Right lobe of liver (tissue), 6 donors: ENCODE results near the gene PLIN3. TPM values are rescaled to one million over a fixed set of nuclear protein-coding genes. Genes with fewer than 3 reads are reported as not detected.
A peak's percentile ranks its signal among the peaks of the same experiment; 100 is the strongest.
"Not testable (repeated sequence)": the region's sequence is repeated elsewhere in the genome, so short reads cannot be mapped to it uniquely, and the experiment has no call there.

Experiments
- ATAC-seq, 4 donors: fragments of 200-7000 bp; cut with Tn5 transposase; one replicate each; pipeline ENCODE4 v1.9.1; 2020; ENCODE audit warnings: mild to moderate bottlenecking in 4 of 4, moderate library complexity in 4 of 4
- DNase-seq, 3 donors: peaks; one replicate each; pipeline ENCODE4 v3.0.0-alpha.2; 2020
- H3K27ac ChIP-seq, 3 donors: fragments of 200-600 bp; one replicate each; pipeline ENCODE4 v1.8.0; 2022
- H3K27me3 ChIP-seq, 2 donors: fragments of 200-600 bp; one replicate each; pipeline ENCODE4 v1.8.0; 2022
- H3K36me3 ChIP-seq, 4 donors: fragments of 200-600 bp; sonication (generic) in 1 of 4; one replicate each; pipeline versions ENCODE4 v1.5.1 to v1.8.0; 2017 to 2022; ENCODE audit warnings: control low read depth in 1 of 4
- H3K4me1 ChIP-seq, 4 donors: fragments of 200-600 bp; sonication (generic) in 1 of 4; one replicate each; pipeline versions ENCODE4 v1.5.1 to v1.8.0; 2017 to 2022; ENCODE audit warnings: control low read depth in 1 of 4
- H3K4me3 ChIP-seq, 3 donors: fragments of 200-600 bp; one replicate each; pipeline ENCODE4 v1.8.0; 2022
- H3K9me3 ChIP-seq, 4 donors: fragments of 200-600 bp; sonication (generic) in 1 of 4; one replicate each; pipeline versions ENCODE4 v1.5.1 to v1.8.0; 2017 to 2022; ENCODE audit warnings: control low read depth in 1 of 4
- POLR2A ChIP-seq: fragments of 450-650 bp; IDR thresholded peaks from one replicate; pipeline ENCODE4 v1.6.1; 2017; ENCODE audit warnings: antibody characterized with exemption, mild to moderate bottlenecking
- WGBS: methylation state at CpG from one replicate; pipeline ENCODE4 v1.1.6; 2018; ENCODE audit warnings: low coverage, low lambda C conversion rate; ENCODE audit not compliant: insufficient coverage; ENCODE audit errors: missing lambda C conversion rate; 5-methylcytosine and 5-hydroxymethylcytosine counted together
- intact Hi-C, 2 donors: fragments of 100-400 bp; cut with DNase I; formaldehyde crosslinking; loops; one replicate each; pipeline versions ENCODE4 v1.11.2 to v1.14.1; 2022
- total RNA-seq, 6 experiments: library from RNA; depleted of rRNA in 2 of 6; stranded (reverse); fragments of >200 nt in 2 of 6; fragmentation: NEBNext Ultra II Directional in 3 of 6; extraction: Animal tissue kit (Norgen Biotek cat#: 25700) in 3 of 6; gene quantifications; one replicate each; pipeline versions ENCODE4 v1.1.0 to v1.2.4, GENCODE V29; 2016 to 2023
- TF ChIP-seq, protein P1 (sequence below), 4 donors: fragments of 200-600 bp in 3 of 4; fragments of 450-650 bp in 1 of 4; IDR thresholded peaks; one replicate each; pipeline versions ENCODE4 v1.5.1 to v1.8.0; 2016 to 2022; ENCODE audit warnings: antibody characterized with exemption in 4 of 4, mild to moderate bottlenecking in 2 of 4
- donor health status: DM: no; HTN: yes; CAD: no.
- donor health status: DM: no; HTN: no; CAD: no.
- donor health status: DM: no; HTN: no; CAD: no.
- donor health status: DM: no; HTN: yes; CAD: no.
- donor health status: DM: no; HTN: yes; CAD: no.

PLIN3 gene
- total RNA-seq, 6 experiments from 2014 or later, result 10.8 to 53.9 (median 19.6) TPM

DNA sequence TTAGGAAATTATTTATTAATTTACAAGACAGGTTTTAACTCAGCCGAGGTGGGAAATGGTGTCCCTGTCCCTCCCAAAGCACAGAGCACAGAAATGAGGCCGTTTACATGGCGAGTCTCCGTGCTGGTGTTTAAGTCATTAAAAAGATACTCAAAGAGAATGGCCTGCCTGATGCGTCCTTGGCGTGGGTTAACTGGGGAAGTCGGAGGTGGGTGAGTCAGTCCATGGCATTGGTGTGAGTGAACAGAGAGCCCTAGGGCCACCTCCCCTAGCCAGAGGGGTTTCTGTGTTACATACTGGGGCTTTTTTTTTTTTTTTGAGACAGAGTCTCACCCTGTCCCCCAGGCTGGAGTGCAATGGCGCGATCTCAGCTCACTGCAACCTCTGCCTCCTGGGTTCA lies 72.1 kb downstream of the PLIN3 start:
- no peaks in the 10 kb centered on the region for H3K9me3 ChIP-seq
- WGBS, result 81% methylated on average over 5 of the region's 9 CpGs
- H3K27me3 ChIP-seq, result no peaks in the 10 kb centered on the region
- H3K4me1 ChIP-seq, result peaks cover 0 to 24% (median 11%) of the 10 kb centered on the region in 4 donors
- peaks cover 0 to 15% (median 6%) of the 10 kb centered on the region in 4 donors for H3K36me3 ChIP-seq
- no peak for ATAC-seq
- TF ChIP-seq, protein P1, sequence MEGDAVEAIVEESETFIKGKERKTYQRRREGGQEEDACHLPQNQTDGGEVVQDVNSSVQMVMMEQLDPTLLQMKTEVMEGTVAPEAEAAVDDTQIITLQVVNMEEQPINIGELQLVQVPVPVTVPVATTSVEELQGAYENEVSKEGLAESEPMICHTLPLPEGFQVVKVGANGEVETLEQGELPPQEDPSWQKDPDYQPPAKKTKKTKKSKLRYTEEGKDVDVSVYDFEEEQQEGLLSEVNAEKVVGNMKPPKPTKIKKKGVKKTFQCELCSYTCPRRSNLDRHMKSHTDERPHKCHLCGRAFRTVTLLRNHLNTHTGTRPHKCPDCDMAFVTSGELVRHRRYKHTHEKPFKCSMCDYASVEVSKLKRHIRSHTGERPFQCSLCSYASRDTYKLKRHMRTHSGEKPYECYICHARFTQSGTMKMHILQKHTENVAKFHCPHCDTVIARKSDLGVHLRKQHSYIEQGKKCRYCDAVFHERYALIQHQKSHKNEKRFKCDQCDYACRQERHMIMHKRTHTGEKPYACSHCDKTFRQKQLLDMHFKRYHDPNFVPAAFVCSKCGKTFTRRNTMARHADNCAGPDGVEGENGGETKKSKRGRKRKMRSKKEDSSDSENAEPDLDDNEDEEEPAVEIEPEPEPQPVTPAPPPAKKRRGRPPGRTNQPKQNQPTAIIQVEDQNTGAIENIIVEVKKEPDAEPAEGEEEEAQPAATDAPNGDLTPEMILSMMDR (IDR thresholded peaks at IDR 0.05), result no peak
- TF ChIP-seq POLR2A, result no peak
- DNase-seq, result no peak
- H3K27ac ChIP-seq, result no peak overlapping the region
- no peak overlapping the region for H3K4me3 ChIP-seq
- intact Hi-C loops, result no loop called here

DNA sequence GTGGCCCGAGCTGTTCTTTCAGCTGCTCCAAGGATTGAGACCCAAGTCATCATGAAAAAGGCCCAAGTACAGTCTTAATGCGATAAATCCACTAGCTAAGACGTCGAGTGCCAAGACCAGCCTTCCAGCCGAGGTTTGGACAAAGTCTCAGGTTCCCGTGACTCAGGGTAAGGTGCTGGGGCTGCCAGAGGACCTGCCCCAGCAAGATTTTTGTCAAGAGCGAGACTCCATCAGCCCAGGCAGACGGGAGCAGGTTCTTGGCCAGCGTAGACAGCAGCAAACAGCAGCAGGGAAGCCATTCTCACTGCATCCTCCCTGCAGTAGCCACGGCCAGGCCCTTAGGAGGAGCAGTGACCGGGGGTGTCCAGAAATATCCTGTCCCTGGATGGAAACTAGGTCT lies 72.5 kb downstream of the PLIN3 start:
- H3K36me3 ChIP-seq, result peaks cover 0 to 15% (median 6%) of the 10 kb centered on the region in 4 donors
- no peak overlapping the region for H3K4me3 ChIP-seq
- H3K27ac ChIP-seq, result no peak overlapping the region
- H3K9me3 ChIP-seq, result no peaks in the 10 kb centered on the region
- DNase-seq, result no peak
- intact Hi-C loops, result no loop called here
- WGBS, result 70% methylated on average over 4 of the region's 11 CpGs
- no peaks in the 10 kb centered on the region for H3K27me3 ChIP-seq
- peaks cover 0 to 24% (median 11%) of the 10 kb centered on the region in 4 donors for H3K4me1 ChIP-seq
- ATAC-seq, result no peak
- TF ChIP-seq POLR2A, result no peak
- TF ChIP-seq, protein P1 (IDR thresholded peaks at IDR 0.05), result no peak

DNA sequence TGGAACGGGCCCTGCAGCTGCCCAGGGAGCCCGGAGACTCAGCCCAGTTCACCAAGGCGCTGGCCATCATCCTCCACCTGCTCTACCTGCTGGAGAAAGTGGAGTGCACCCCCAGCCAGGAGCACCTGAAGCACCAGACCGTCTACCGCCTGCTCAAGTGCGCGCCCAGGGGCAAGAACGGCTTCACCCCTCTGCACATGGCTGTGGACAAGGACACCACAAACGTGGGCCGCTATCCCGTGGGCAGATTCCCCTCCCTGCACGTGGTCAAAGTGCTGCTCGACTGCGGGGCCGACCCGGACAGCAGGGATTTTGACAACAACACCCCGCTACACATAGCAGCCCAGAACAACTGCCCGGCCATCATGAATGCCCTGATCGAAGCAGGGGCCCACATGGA lies 74.2 kb downstream of the PLIN3 start:
- H3K27me3 ChIP-seq, intact Hi-C loops, H3K4me3 ChIP-seq, ATAC-seq, H3K27ac ChIP-seq, H3K9me3 ChIP-seq: not testable (repeated sequence)
- H3K4me1 ChIP-seq, result peaks cover 0 to 24% (median 11%) of the 10 kb centered on the region in 4 donors
- H3K36me3 ChIP-seq, result peaks cover 0 to 15% (median 6%) of the 10 kb centered on the region in 4 donors
- DNase-seq, result peak in 1 of 3 donors; percentile 48
- WGBS, result 79% methylated on average over 9 of the region's 19 CpGs

DNA sequence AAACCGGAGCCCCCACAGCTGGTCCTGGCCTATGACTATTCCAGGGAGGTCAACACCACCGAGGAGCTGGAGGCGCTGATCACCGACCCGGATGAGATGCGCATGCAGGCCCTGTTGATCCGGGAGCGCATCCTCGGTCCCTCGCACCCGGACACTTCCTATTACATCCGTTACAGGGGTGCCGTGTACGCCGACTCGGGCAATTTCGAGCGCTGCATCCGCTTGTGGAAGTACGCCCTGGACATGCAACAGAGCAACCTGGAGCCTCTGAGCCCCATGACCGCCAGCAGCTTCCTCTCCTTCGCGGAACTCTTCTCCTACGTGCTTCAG lies 74.6 kb downstream of the PLIN3 start:
- intact Hi-C loops, ATAC-seq, H3K27me3 ChIP-seq, H3K9me3 ChIP-seq, H3K27ac ChIP-seq: not testable (repeated sequence)
- 91% methylated on average over 6 of the region's 24 CpGs for WGBS
- H3K36me3 ChIP-seq, result peaks cover 0 to 15% (median 6%) of the 10 kb centered on the region in 4 donors
- H3K4me1 ChIP-seq, result peaks cover 0 to 24% (median 11%) of the 10 kb centered on the region in 4 donors
- peak overlapping the region; percentile 75 to 94 (median 80) for H3K4me3 ChIP-seq
- DNase-seq, result peak in 1 of 3 donors; percentile 49

DNA sequence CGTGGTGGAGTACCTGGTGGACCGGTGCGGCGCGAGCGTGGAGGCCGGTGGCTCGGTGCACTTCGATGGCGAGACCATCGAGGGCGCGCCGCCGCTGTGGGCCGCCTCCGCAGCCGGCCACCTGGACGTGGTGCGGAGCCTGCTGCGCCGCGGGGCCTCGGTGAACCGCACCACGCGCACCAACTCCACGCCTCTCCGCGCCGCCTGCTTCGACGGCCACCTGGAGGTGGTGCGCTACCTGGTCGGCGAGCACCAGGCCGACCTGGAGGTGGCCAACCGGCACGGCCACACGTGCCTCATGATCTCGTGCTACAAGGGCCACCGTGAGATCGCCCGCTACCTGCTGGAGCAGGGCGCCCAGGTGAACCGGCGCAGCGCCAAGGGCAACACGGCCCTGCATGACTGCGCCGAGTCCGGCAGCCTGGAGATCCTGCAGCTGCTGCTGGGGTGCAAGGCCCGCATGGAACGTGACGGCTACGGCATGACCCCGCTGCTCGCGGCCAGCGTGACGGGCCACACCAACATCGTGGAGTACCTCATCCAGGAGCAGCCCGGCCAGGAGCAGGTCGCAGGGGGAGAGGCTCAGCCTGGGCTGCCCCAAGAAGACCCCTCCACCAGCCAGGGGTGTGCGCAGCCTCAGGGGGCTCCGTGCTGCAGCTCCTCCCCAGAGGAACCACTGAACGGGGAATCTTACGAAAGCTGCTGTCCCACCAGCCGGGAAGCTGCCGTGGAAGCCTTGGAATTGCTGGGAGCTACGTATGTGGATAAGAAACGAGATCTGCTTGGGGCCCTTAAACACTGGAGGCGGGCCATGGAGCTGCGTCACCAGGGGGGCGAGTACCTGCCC lies 75.2 kb downstream of the PLIN3 start:
- H3K27me3 ChIP-seq, H3K9me3 ChIP-seq, ATAC-seq, intact Hi-C loops: not testable (repeated sequence)
- Histone ChIP-seq H3K4me3 (peak overlapping the region; percentile 75 to 94 (median 80)), H3K27ac (peak overlapping the region; percentile 56 to 83 (median 81)), H3K36me3 (peaks cover 0 to 15% (median 6%) of the 10 kb centered on the region in 4 donors), H3K4me1 (peaks cover 0 to 24% (median 11%) of the 10 kb centered on the region in 4 donors)
- DNase-seq, result peak; percentile 38 to 66 (median 58)
- 23% methylated on average over 3 of the region's 75 CpGs for WGBS
